Right renal cortex interstitium (tissue), 3 donors: Measurements from ENCODE around the gene HGF. TPM values are rescaled to one million over a fixed set of nuclear protein-coding genes. Genes with fewer than 3 reads are reported as not detected.

ENCODE experiments used
- DNase-seq, 3 donors: peaks; one replicate each; pipeline ENCODE4 v3.0.0-alpha.2; 2013; ENCODE audit warnings: low read depth in 3 of 3, low spot score in 2 of 3
- polyA plus RNA-seq, 3 donors: library from polyadenylated mRNA; unstranded; fragments of 120-200 nt; gene quantifications; one replicate each; pipeline ENCODE4 v1.2.1, GENCODE V29; 2013; ENCODE audit not compliant: insufficient read length in 3 of 3

Gene HGF
- polyA plus RNA-seq, 3 donors: 1.7 to 3.1 (median 2.1) TPM

GRCh38 chr7:81688622-81689411, 81.0 kb downstream of the HGF start:
- no peak for DNase-seq

- DNase-seq: no peak
Measured at GRCh38 chr7:81687062-81687461, 82.8 kb downstream of the HGF start.

GRCh38 chr7:81685270-81685868, 84.5 kb downstream of the HGF start:
- peak in 1 of 3 donors; percentile 25 for DNase-seq

GRCh38 chr7:81684514-81685269, 85.2 kb downstream of the HGF start:
- peak in 2 of 3 donors; percentile 33 to 39 for DNase-seq

- no peak for DNase-seq
Measured at GRCh38 chr7:81684033-81684432, 85.8 kb downstream of the HGF start.

GRCh38 chr7:81682873-81683272, 87.0 kb downstream of the HGF start:
- no peak for DNase-seq

GRCh38 chr7:81680120-81680519, 89.7 kb downstream of the HGF start:
- DNase-seq: no peak

GRCh38 chr7:81676813-81677212, 93.0 kb downstream of the HGF start:
- no peak for DNase-seq

GRCh38 chr7:81676105-81676811, 93.6 kb downstream of the HGF start:
- DNase-seq: no peak

GRCh38 chr7:81674431-81674830, 95.4 kb downstream of the HGF start:
- DNase-seq: no peak

- DNase-seq: no peak
Measured at GRCh38 chr7:81672872-81673271, 97.0 kb downstream of the HGF start.

- DNase-seq: no peak
Measured at GRCh38 chr7:81669476-81670105, 100.3 kb downstream of the HGF start.

GRCh38 chr7:81666209-81666608, 103.6 kb downstream of the HGF start:
- no peak for DNase-seq

GRCh38 chr7:81665236-81665635, 104.6 kb downstream of the HGF start:
- DNase-seq: no peak

- no peak for DNase-seq
Measured at GRCh38 chr7:81664304-81664703, 105.5 kb downstream of the HGF start.

GRCh38 chr7:81662531-81662930, 107.3 kb downstream of the HGF start:
- no peak for DNase-seq

- no peak for DNase-seq
Measured at GRCh38 chr7:81659697-81660395, 110.0 kb downstream of the HGF start.

GRCh38 chr7:81657551-81657950, 112.3 kb downstream of the HGF start:
- no peak for DNase-seq

- no peak for DNase-seq
Measured at GRCh38 chr7:81655271-81655670, 114.6 kb downstream of the HGF start.

- DNase-seq: no peak
Measured at GRCh38 chr7:81652225-81652624, 117.6 kb downstream of the HGF start.
